ENCODE measurements around the gene PPOX.

PPOX gene

DNA sequence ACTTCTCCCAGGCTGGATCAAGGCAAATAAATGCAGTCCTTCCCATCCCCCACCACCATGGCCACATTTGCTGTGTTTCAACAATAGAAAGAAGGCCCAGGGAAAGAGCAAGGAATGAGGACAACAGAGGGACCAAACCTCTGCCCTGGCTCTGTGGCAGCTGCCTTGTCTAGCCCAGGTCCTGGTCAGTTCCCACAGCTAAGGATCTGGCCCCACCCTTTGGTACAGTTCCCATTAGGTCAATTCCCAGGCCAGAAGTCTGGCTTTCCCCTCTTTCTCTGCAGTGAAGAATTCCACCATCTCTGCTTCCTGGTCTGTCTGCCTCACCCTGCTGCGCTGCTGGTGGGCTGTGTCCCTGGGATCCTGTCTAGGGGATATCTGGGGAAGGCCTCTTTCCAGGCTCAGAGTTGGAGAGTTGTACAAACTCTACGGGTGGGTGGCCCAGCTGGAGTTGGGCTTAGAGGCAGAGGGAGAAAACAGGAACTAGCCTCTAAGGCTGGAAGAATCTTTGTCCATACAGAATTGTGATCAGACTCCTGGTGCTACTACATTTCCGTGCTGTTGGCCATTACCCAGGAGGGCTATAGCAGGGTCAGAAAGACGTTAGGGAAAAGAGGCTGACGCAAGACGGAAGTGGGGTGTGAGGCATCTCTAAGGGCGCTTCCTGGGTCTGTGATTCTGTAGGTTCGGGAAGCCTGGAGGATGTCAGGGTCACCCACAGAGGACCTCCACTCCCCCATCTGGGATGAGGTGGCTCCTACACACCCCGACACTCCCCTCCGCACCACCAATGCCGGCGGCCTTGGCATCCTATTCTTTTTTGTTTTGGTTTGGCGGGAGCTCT lies 35.0 kb downstream of the PPOX start:
- Histone ChIP-seq H3K4me3 (ENCODE audit: low read length) (peak overlapping the region; percentile 91), H3K79me2 (ENCODE audit: low read length) (peaks cover 20% of the 10 kb centered on the region), H3K4me2 (ENCODE audit: low read length) (peak overlapping the region; percentile 86), H3K9ac (ENCODE audit: low read length) (peak overlapping the region; percentile 96), H3K36me3 (replicated peaks; ENCODE audit: low read depth, low read length) (peaks cover 22% of the 10 kb centered on the region), H3K27ac (ENCODE audit: low read length) (peak overlapping the region; percentile 62), H2AFZ (ENCODE audit: low read depth, low read length) (peak overlapping the region; percentile 84), H3K9me3 (ENCODE audit: insufficient read depth, low read length) (no peaks in the 10 kb centered on the region), H3K4me1 (ENCODE audit: low read length) (peaks cover 28% of the 10 kb centered on the region), H3K27me3 (ENCODE audit: low read depth, low read length) (no peaks in the 10 kb centered on the region), H4K20me1 (ENCODE audit: insufficient read depth, low read length) (no peaks in the 10 kb centered on the region)
- TF ChIP-seq, protein P1, sequence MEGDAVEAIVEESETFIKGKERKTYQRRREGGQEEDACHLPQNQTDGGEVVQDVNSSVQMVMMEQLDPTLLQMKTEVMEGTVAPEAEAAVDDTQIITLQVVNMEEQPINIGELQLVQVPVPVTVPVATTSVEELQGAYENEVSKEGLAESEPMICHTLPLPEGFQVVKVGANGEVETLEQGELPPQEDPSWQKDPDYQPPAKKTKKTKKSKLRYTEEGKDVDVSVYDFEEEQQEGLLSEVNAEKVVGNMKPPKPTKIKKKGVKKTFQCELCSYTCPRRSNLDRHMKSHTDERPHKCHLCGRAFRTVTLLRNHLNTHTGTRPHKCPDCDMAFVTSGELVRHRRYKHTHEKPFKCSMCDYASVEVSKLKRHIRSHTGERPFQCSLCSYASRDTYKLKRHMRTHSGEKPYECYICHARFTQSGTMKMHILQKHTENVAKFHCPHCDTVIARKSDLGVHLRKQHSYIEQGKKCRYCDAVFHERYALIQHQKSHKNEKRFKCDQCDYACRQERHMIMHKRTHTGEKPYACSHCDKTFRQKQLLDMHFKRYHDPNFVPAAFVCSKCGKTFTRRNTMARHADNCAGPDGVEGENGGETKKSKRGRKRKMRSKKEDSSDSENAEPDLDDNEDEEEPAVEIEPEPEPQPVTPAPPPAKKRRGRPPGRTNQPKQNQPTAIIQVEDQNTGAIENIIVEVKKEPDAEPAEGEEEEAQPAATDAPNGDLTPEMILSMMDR (IDR thresholded peaks at IDR 0.05; ENCODE audit: low read depth, low read length) = no peak
- TF ChIP-seq EZH2phosphoT487 (IDR thresholded peaks at IDR 0.05; ENCODE audit: low read depth) = no peak

DNA sequence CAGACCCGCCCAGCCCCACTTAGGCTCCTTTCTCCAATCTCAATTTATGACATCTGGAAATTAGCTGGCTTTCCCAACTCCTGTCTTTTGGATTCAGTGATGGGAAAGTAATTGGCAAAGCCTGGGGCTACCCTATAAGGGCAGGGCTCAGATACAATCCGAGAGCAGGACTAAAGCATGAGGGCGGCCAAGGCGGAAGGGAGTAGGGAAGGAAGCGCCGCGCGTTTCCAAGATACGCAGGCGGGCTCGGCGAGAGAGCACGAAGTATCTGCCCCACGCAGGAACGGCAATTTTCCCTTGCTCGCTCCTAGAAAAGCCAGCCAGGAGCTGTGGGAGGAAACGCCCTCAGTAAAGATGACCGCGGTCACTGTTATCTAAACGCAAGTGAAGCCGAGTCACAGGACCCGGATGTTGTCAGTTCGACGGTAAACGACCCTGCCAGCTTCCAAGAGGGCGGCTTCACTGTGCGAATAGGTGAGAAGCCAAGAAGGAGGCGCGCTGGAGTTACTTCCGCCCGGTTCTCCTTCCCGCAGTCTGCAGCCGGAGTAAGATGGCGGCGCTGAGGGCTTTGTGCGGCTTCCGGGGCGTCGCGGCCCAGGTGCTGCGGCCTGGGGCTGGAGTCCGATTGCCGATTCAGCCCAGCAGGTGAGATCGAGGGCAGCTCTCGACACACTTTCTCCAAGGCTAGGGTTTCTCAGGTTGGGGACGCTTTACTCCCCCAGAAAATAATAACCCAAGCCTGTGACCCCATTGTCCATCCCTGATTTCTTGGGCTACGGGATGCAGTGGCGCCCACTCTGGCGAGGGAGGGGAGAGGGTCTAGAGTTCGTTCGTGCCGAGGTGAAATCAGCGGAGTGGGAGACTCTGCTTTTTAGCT lies 35.8 kb downstream of the PPOX start, which contains the start of gene NDUFS2:
NDUFS2 (plus strand) TSS at position 532 of the 877 bp plus-strand sequence; CDS start at position 551, 19 bp downstream.
- TF ChIP-seq, protein P1 (IDR thresholded peaks at IDR 0.05; ENCODE audit: low read depth, low read length) = peak; percentile 43
- TF ChIP-seq EZH2phosphoT487 (IDR thresholded peaks at IDR 0.05; ENCODE audit: low read depth) = no peak
- Histone ChIP-seq H3K27me3 (ENCODE audit: low read depth, low read length) (no peaks in the 10 kb centered on the region), H3K79me2 (ENCODE audit: low read length) (peaks cover 20% of the 10 kb centered on the region), H2AFZ (ENCODE audit: low read depth, low read length) (peak within 1 kb of the TSS; percentile 84), H3K4me3 (ENCODE audit: low read length) (peak within 1 kb of the TSS; percentile 91), H3K4me2 (ENCODE audit: low read length) (peak within 1 kb of the TSS; percentile 86), H3K27ac (ENCODE audit: low read length) (peak within 1 kb of the TSS; percentile 62), H3K4me1 (ENCODE audit: low read length) (peaks cover 28% of the 10 kb centered on the region), H4K20me1 (ENCODE audit: insufficient read depth, low read length) (no peaks in the 10 kb centered on the region), H3K36me3 (replicated peaks; ENCODE audit: low read depth, low read length) (peaks cover 30% of the 10 kb centered on the region), H3K9me3 (ENCODE audit: insufficient read depth, low read length) (no peaks in the 10 kb centered on the region), H3K9ac (ENCODE audit: low read length) (peak within 1 kb of the TSS; percentile 96)

DNA sequence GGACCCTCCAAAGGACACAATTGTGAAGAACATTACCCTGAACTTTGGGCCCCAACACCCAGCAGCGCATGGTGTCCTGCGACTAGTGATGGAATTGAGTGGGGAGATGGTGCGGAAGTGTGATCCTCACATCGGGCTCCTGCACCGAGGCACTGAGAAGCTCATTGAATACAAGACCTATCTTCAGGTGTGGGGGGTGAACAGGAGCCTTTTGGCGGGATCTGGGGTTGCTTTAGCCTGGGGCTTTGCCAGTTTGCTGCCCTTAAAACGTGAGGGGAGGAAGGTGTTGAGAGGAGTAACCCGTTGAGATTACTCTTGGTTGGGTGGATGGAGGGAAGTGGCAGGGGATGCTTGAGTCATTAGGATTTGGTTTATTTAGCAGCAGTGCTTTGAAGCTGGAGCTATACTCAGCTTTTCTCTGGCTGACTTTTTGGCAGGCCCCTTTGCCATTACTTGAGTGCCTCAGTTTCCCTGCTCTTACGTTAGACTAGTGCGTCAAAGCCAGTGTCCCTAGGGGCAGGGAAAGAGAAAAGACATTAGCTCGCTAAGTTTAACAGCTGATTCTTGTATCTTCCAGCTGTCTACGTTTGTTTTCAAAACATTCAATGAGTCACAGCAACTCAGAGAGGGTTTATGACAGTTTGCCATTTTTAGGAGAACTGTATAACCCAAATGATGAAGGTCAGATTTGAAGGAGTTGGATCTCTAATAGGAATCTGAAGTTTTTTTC lies 40.4 kb downstream of the PPOX start:
- Histone ChIP-seq H3K9me3 (ENCODE audit: insufficient read depth, low read length) (no peaks in the 10 kb centered on the region), H3K4me3 (ENCODE audit: low read length) (no peak overlapping the region), H3K4me2 (ENCODE audit: low read length) (no peak overlapping the region), H3K4me1 (ENCODE audit: low read length) (peaks cover 14% of the 10 kb centered on the region), H2AFZ (ENCODE audit: low read depth, low read length) (no peak overlapping the region), H4K20me1 (ENCODE audit: insufficient read depth, low read length) (no peaks in the 10 kb centered on the region), H3K27ac (ENCODE audit: low read length) (no peak overlapping the region), H3K9ac (ENCODE audit: low read length) (no peak overlapping the region), H3K27me3 (ENCODE audit: low read depth, low read length) (no peaks in the 10 kb centered on the region), H3K79me2 (ENCODE audit: low read length) (peaks cover 20% of the 10 kb centered on the region), H3K36me3 (replicated peaks; ENCODE audit: low read depth, low read length) (peaks cover 57% of the 10 kb centered on the region)
- TF ChIP-seq, protein P1 (IDR thresholded peaks at IDR 0.05; ENCODE audit: low read depth, low read length) = no peak
- TF ChIP-seq EZH2phosphoT487 (IDR thresholded peaks at IDR 0.05; ENCODE audit: low read depth) = no peak

Measured in OCI-LY3 (cell line).